Measurements from ENCODE around the gene NDUFS5.

DNA sequence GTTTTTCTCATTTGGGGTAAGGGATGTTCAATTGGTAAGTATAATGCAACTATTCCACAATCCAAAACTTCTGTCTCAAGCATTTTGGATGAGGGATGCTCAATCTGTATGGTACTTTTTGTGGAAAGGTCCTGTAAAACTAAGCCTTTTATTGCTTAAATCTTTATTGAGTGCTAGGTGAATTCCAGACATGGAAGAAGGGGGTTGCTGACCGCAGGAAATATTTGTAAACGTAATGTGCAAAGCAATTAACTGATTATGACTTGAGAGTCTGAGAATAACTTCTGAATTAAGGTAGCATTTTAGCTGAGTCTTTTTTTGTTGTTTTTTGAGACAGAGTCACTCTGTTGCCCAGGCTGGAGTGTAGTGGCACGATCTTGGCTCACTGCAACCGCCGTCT lies 32.0 kb upstream of the NDUFS5 start:
- TF ChIP-seq, protein P1, sequence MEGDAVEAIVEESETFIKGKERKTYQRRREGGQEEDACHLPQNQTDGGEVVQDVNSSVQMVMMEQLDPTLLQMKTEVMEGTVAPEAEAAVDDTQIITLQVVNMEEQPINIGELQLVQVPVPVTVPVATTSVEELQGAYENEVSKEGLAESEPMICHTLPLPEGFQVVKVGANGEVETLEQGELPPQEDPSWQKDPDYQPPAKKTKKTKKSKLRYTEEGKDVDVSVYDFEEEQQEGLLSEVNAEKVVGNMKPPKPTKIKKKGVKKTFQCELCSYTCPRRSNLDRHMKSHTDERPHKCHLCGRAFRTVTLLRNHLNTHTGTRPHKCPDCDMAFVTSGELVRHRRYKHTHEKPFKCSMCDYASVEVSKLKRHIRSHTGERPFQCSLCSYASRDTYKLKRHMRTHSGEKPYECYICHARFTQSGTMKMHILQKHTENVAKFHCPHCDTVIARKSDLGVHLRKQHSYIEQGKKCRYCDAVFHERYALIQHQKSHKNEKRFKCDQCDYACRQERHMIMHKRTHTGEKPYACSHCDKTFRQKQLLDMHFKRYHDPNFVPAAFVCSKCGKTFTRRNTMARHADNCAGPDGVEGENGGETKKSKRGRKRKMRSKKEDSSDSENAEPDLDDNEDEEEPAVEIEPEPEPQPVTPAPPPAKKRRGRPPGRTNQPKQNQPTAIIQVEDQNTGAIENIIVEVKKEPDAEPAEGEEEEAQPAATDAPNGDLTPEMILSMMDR (IDR thresholded peaks at IDR 0.05), result no peak
- TF ChIP-seq, protein P2, sequence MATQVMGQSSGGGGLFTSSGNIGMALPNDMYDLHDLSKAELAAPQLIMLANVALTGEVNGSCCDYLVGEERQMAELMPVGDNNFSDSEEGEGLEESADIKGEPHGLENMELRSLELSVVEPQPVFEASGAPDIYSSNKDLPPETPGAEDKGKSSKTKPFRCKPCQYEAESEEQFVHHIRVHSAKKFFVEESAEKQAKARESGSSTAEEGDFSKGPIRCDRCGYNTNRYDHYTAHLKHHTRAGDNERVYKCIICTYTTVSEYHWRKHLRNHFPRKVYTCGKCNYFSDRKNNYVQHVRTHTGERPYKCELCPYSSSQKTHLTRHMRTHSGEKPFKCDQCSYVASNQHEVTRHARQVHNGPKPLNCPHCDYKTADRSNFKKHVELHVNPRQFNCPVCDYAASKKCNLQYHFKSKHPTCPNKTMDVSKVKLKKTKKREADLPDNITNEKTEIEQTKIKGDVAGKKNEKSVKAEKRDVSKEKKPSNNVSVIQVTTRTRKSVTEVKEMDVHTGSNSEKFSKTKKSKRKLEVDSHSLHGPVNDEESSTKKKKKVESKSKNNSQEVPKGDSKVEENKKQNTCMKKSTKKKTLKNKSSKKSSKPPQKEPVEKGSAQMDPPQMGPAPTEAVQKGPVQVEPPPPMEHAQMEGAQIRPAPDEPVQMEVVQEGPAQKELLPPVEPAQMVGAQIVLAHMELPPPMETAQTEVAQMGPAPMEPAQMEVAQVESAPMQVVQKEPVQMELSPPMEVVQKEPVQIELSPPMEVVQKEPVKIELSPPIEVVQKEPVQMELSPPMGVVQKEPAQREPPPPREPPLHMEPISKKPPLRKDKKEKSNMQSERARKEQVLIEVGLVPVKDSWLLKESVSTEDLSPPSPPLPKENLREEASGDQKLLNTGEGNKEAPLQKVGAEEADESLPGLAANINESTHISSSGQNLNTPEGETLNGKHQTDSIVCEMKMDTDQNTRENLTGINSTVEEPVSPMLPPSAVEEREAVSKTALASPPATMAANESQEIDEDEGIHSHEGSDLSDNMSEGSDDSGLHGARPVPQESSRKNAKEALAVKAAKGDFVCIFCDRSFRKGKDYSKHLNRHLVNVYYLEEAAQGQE (IDR thresholded peaks at IDR 0.05; ENCODE audit: insufficient read depth in 1 of 2, low read depth in 2 of 2, low read length in 1 of 2), result no peak

All from Panc1 (cell line).